Left cardiac atrium (tissue), 4 donors: ENCODE measurements around the gene SLC5A2. TPM values are rescaled to one million over a fixed set of nuclear protein-coding genes. Genes with fewer than 3 reads are reported as not detected.
A peak's percentile ranks its signal among the peaks of the same experiment; 100 is the strongest.
"Not testable (repeated sequence)": the region's sequence is repeated elsewhere in the genome, so short reads cannot be mapped to it uniquely, and the experiment has no call there.

Experiments used
- ATAC-seq, 2 donors: fragments of 200-7000 bp; cut with Tn5 transposase; one replicate each; pipeline ENCODE4 v1.9.1; 2020; ENCODE audit warnings: mild to moderate bottlenecking in 2 of 2, moderate library complexity in 2 of 2
- DNase-seq: peaks from one replicate; pipeline ENCODE4 v3.0.0-alpha.2; 2020
- intact Hi-C, 2 donors: fragments of 100-400 bp; cut with DNase I; formaldehyde crosslinking; loops; one replicate each; pipeline versions ENCODE4 v1.14.1 to v1.15.1; 2022 to 2023
- total RNA-seq, 2 donors: library from RNA; stranded (reverse); fragmentation: NEBNext Ultra II Directional; extraction: Animal tissue kit (Norgen Biotek cat#: 25700); gene quantifications; one replicate each; pipeline ENCODE4 v1.2.1, GENCODE V29; 2021
- donor health status: DM: no; HTN: yes; CAD: no.
- donor health status: DM: no; HTN: yes; CAD: no; lungs with severe emphysema.
- donor health status: DM: yes; HTN: yes; CAD: no.
- donor health status: Dilated cardiomyopathy.

SLC5A2 gene
- total RNA-seq, 2 donors from 2014 or later = not detected

DNA sequence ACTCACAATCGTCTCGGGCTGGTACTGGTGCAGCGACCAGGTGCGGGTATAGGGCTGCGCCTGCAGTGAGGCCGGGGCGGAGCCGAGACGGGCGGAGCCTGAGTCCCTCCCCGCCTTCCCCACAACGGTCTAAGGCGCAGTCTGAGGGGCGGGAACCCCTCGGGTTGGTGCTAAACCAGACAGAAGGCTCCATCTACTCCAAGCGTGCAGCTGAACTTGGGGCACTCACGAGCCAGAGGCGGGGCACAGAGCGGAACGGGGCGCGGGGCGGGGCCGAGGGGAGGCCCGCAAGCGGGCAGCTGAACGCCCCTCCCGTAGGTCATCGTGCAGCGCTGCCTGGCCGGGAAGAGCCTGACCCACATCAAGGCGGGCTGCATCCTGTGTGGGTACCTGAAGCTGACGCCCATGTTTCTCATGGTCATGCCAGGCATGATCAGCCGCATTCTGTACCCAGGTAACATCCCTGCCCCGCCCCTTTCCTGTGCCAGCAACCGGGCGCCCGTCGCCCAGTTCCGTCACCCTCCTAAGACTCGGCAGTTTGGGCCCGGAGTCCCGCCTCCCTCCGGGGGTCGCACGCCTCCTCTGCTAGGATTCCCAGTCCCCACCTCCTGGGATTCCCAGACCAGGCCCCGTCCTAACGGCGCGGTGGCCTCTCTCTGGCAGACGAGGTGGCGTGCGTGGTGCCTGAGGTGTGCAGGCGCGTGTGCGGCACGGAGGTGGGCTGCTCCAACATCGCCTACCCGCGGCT, 5.0 kb downstream of the SLC5A2 start:
- DNase-seq (peak; percentile 50), ATAC-seq (peak; percentile 67 to 80)
- intact Hi-C loops = no loop called here

DNA sequence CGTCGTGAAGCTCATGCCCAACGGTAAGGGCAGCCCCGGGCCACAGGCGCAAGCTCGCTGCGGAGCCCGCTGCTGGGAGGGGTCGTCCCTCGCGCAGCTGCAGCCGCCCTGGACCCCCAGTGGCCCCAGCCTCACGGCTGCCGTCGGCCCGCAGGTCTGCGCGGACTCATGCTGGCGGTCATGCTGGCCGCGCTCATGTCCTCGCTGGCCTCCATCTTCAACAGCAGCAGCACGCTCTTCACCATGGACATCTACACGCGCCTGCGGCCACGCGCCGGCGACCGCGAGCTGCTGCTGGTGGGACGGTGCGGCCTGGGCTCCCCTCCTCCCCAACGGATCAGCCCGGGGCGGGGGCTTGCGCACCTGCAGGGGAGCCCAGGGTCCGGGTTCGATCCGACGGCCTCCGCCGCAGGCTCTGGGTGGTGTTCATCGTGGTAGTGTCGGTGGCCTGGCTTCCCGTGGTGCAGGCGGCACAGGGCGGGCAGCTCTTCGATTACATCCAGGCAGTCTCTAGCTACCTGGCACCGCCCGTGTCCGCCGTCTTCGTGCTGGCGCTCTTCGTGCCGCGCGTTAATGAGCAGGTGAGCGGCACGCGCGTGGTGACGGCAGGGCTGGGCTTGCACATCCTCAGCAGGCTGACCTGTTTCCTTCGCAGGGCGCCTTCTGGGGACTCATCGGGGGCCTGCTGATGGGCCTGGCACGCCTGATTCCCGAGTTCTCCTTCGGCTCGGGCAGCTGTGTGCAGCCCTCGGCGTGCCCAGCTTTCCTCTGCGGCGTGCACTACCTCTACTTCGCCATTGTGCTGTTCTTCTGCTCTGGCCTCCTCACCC, 5.8 kb downstream of the SLC5A2 start:
- DNase-seq = no peak
- ATAC-seq = peak; percentile 22 to 23
- intact Hi-C loops = no loop called here

DNA sequence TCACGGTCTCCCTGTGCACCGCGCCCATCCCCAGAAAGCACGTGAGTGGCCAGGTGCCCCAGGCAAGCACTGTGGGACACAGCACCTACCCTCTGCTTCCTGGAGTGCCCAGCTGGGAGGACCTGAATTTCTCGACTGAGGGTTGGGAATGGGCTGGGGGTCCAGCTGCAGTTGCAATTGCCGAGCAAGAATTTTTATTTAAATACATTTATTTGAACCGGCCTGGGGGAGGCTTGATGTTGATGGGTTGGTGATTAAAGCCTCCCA, 6.3 kb downstream of the SLC5A2 start:
- intact Hi-C loops = no loop called here
- DNase-seq (no peak), ATAC-seq (peak in 1 of 2 donors; percentile 3)

DNA sequence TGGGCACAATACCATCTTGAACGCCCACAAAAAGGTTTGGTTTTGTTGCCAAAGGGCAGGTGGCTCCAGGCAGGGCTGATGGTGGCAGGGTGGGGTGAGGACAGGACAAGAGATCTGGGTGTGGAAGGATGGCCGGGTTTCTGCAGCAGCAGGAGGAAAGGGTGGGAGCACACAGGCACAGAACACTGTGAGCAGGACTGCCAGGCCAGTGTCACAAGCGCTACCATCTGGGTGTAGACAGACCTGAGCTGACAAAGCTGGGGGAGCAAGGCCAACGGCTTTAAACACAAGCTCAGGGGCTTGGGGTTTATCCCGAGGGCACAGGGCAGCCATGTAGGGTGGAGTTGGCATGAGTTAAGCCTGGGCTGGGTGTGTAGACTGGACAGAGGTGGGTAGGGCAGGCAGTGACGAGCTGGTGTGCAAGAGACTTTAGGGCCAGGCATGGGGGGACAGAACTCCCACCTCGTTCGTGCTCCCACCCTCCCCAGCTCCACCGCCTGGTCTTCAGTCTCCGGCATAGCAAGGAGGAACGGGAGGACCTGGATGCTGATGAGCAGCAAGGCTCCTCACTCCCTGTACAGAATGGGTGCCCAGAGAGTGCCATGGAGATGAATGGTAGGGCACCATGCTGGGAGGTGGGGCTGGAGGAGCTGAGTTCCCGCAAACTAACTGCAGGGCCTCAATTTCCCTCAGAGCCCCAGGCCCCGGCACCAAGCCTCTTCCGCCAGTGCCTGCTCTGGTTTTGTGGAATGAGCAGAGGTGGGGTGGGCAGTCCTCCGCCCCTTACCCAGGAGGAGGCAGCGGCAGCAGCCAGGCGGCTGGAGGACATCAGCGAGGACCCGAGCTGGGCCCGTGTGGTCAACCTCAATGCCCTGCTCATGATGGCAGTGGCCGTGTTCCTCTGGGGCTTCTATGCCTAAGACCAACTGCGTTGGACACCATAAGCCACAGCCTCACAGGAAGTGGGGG, 7.0 kb downstream of the SLC5A2 start:
- DNase-seq = no peak
- intact Hi-C loops = no loop called here
- ATAC-seq = no peak

DNA sequence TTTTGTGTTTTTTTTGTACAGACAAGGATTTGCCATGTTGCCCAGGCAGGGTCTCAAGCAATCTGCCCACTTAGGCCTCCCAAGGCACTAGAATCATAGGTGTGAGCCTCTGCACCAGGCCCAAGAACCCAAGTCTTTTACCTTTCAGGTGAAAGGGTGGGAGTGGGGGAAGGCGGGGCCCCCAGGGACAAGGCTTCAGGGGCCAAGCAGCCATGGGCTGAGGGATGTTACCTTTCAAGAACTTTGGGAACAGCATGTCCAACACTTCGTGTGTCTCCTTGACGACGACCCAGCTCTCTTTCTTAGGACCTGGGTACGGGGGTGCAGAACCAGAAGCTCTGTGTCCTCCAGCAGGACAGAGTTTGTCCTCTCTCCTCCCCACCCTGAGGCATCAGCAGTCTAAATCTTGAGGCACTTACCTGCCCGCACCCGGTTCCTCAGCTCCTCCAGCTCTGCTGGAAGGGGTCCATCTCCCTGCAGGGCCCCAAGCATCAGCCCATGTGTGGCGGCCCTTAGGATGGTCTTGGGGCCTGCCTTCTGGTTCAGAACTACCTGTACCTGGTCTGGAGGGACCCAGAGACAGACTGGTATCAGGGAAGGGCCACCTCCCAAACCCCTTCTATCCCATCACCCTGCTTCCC, 9.0 kb downstream of the SLC5A2 start:
- no peak for ATAC-seq
- intact Hi-C loops = no loop called here
- no peak for DNase-seq

DNA sequence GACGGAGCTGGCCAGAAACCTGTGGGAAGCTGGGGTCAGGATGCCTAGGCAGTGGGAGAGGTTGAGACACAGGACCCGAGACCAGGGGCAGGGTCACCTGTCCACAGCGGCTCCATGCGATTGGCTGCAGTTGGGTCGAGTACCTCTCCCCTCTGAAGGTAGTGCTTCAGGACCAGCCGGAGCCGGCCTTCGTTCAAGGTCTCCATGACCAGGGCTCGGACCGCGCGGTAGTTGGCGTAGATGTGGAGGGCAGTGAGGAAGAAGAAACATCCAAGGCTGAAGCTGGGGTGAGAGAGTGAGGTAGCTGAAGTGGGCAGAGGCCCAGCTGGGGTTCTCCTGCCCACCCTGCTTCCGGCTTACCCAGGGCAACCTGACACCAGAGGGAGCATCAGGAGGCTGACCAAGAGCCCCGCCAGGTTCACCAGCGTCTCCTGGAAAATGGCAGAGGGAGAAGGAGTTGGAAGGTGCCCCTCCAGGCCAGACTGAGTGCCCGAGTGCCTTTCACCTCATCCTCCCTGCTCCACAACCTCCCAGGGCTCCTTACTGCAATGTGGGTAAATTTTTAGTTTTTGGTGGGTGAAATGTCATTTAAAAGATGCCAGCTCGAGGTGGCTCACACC, 10.7 kb downstream of the SLC5A2 start:
- ATAC-seq = no peak
- DNase-seq = no peak
- intact Hi-C loops = no loop called here

DNA sequence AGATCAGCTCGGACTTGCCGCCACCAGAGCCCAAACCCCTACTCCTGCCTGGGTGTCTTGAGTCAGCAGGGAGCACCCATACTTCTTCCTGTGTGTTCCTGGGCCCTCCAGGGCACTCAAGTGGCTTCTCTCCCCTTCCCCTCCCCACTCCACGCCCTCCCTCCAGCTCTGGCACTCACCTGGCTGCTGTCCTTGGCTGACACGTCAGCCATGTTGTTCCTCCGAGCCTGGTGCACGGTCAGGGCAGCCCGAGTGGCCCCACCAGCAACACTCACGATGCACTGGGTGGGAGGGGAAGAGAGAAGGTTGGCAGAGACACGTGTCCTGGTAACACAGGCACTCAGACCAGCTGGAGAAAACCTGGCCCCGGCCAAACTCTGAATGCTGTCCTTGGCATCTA, 13.7 kb downstream of the SLC5A2 start:
- intact Hi-C loops = no loop called here
- no peak for DNase-seq
- ATAC-seq = no peak

DNA sequence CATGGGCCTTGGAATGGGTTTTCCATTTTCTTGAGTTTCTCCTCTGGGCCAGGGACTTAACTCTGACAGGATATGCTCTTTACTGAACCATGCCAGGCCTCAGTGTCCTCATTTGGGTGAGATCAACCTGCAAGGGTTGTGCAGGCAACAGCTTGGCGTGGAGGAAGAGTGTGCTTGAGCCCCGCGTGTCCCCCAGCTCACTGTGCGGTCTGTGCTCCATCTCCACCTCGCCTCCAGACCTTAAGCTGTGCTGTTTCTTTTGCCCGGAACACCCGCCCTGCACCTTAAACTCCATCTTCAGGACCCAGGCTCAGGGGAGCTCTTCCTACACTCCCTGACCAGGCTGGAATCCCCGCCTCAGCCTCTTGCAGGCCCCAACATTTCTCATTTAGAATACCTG, 15.6 kb downstream of the SLC5A2 start:
- ATAC-seq (no peak), DNase-seq (no peak)
- intact Hi-C loops = no loop called here

DNA sequence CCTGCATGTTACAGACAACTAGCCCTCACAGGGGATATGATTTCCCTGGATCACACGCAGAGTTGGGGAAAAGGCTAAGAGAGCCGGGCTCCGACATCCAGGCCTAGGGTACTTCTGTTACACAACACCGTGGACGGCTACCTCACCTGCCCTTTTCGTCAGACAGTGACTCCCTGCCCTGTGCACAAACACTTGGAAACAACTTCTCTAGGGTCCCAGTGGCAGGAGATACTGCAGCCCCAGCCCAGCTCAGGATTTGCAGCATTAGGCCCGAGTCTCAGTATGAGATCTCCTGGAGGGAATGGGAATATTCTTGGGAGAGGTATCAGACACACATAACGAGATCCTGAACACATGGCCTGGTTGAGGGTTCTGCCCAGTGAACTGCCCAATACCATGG, 17.0 kb downstream of the SLC5A2 start:
- ATAC-seq (no peak), DNase-seq (no peak)
- intact Hi-C loops = loop anchor here in 1 of 2 donors (10.0 kb wide), 2 partner anchors 215 to 375 kb away; partner anchors contain the start of gene ZNF267

DNA sequence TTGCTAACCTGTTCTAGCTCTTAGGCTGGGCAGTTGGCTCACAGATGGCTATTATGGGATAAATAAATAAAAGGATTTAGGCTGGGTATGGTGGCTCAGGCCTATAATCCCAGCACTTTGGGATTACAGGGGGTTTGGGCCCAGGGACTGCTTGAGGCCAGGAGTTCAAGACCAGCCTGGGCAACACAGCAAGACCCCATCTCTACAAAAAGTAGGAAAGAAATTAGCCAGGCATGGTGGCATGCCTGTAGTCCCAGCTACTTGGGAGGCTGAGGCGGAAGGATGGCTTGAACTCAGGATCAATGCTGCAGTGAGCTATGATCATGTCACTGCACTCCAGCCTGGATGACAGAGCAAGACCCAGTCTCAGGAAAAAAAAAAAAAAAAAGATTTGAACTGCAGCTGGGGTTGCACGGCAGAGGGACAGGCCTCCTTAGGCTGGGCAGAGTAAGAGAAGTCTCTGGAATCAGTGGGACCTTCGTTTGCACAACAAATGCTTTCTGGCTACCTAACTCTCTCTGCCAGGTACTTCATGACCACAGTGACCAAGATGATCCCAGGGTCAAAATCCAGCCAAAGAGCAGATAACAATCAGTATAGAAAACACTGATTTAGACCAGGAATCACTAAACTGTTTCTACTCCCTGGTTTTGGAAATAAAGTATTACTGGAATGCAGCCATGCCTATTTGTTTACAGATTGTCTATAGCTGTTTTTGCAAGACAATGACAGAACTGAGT, 18.5 kb downstream of the SLC5A2 start:
- intact Hi-C loops = loop anchor here in 1 of 2 donors (10.0 kb wide), 2 partner anchors 213 to 373 kb away; partner anchors contain the start of gene ZNF267
- ATAC-seq = no peak
- DNase-seq = no peak

DNA sequence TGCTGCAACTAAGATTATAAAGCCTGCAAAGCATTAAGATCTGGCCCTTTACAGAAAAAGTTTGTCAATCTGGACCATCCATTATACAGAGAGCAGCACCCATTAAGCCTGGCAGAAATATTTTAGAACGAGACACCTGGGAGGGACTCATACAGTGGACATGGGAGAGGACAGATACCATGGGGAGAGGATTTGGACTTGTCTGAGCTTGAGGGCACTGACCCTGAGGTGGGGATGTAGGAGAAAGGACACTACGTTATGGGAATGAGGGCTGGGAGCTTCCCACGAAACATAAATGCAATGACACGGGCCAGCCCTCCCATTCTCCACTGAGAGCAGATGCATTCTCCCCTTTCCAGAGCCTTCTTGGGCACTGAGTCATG, 19.0 kb downstream of the SLC5A2 start:
- intact Hi-C loops = loop anchor here in 1 of 2 donors (10.0 kb wide), 2 partner anchors 213 to 373 kb away; partner anchors contain the start of gene ZNF267
- no peak for DNase-seq

DNA sequence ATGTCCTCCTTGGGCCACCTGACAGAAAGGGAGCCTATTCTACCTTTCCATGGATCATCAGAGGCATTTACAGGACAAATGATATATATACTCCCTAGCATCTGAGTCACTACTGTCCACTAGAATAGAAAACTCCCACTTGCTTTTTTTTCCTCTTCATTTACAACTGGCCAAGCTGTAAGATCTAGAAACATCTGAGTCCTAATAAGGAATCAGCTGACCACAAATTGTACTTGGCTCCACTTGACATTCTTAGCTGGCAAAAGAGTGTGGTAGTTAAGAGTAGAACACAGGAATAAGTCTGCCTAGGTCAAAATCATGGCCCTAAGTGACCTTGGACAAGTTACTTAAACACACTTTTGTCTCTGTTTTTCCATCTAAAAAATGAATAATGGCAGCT, 20.1 kb downstream of the SLC5A2 start:
- DNase-seq (no peak), ATAC-seq (no peak)
- intact Hi-C loops = loop anchor here in 1 of 2 donors (10.0 kb wide), 2 partner anchors 212 to 372 kb away; partner anchors contain the start of gene ZNF267

More for the DNA sequence above, 19.0 kb downstream of the SLC5A2 start:
- no peak for ATAC-seq

DNA sequence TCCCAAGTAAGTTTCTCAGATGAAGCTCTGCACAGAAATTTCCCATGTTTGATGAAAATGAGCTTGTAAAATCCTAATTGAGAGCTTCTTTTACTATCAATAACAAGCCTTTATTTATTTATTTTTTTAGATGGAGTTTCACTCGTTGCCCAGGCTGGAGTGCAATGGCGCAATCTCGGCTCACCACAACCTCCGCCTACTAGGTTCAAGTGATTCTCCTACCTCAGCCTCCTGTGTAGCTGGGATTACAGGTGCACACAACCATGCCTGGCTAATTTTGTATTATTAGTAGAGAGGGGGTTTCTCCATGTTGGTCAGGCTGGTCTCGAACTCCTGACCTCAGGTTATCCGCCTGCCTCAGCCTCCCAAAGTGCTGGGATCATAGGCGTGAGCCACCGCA, 20.6 kb downstream of the SLC5A2 start:
- ATAC-seq, DNase-seq: not testable (repeated sequence)
- intact Hi-C loops = loop anchor here in 1 of 2 donors (10.0 kb wide), 2 partner anchors 211 to 371 kb away; partner anchors contain the start of gene ZNF267

DNA sequence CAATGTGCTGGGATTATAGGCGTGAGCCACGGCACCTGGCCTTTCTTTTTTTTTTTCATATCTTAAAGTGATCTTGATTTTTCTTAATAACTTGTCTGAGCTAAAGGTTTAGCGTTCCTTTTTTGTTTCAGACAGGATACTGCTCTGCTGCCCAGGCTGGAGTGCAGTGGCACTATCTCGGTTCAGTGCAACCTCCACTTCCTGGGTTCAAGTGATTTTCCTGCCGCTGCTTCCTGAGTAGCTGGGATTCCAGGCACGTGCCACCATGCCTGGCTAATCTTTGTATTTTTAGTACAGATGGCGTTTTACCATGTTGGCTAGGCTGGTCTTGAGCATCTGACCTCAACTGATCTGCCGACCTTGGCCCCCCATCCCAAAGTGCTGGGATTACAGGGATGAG, 21.2 kb downstream of the SLC5A2 start:
- ATAC-seq (no peak), DNase-seq (no peak)
- intact Hi-C loops = loop anchor here in 1 of 2 donors (10.0 kb wide), 2 partner anchors 211 to 371 kb away; partner anchors contain the start of gene ZNF267

DNA sequence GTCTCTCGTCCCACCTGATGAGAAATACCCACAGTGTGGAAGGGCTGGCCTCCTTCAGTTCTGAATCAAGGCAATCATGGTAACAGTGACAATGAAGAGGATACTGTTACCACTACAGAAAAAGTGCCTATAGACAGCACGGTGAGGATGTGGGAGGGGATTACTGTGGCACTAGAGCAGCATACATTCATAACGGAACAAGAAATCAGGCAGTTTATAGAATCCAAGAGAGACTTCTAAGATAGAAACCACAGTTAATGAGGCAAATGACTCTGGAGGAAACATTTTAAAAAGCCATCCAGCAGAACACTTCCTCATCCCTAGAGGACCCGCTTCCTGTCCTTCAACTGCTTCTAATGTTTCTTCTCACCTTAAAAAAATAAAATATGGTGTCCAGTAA, 22.6 kb downstream of the SLC5A2 start:
- intact Hi-C loops = loop anchor here in 1 of 2 donors (10.0 kb wide), 2 partner anchors 209 to 369 kb away; partner anchors contain the start of gene ZNF267
- ATAC-seq = no peak
- no peak for DNase-seq

DNA sequence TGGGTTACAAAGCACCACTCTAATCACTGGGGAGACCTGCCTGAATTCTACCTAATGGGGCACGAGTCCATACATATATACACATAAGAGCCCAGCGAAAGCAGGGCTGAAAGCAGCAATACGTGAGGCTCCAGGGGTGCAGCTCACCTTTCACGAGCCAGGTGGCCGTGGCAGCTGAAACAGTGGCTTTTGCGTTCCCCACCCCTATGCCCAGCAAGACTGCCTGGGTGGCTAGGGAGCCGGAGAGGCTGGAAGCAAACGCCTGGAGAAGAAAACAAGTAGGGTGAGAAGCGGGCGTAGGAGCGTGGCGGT, 24.6 kb downstream of the SLC5A2 start:
- no peak for DNase-seq
- no peak for ATAC-seq
- intact Hi-C loops = loop anchor here in 1 of 2 donors (10.0 kb wide), 2 partner anchors 207 to 367 kb away; partner anchors contain the start of gene ZNF267

DNA sequence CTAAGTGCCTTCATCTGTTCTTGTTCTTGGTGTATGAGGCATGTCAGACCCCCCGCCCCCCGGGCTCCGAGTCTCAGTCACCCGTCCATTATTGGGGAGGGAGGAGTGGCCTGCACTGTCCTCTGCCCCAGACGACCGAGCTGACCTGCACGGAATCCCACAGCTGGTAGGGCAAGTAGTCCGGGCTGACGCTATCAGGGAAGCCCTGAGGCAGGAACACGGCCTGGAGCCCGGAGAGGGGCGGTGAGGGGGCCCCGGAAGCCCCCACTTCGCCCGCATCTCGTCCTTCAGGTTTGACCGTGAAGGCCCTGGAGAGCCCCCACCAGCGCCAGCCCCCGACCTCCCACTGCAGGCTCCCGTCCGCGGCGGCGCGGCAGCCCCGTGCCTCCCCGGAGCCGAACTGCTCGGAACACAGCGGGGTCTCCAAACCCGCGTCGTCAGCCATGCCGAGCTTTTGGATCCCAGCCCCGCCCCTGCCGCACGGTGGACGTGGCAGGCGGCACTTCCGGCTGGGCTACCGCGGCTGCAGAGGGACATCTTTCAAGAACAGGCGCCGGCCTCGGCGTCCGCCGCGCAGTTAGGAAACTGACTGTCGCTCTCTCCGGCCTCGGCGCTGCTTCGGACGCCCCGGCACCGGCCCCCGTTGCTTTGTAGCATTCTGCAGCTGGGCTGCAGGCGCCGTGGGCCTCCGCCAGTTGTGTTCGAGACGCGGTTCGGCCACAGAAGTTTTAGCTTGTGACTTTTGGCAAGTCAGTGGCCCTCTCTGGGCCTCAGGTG, 25.2 kb downstream of the SLC5A2 start, which contains the start of gene RUSF1:
TSS of gene RUSF1 (minus strand) at position 463 of the 777 bp plus-strand sequence. CDS start at position 445, 18 bp downstream.
- intact Hi-C loops = loop anchor here in 1 of 2 donors (10.0 kb wide), 2 partner anchors 207 to 367 kb away; partner anchors contain the start of gene ZNF267
- DNase-seq = peak; percentile 94
- ATAC-seq = peak; percentile 95 to 97
